HG02884 (cell line): ENCODE results near the gene KRTAP10-1.

ENCODE experiments used
- ATAC-seq: cut with Tn5 transposase; IDR thresholded peaks from one replicate; pipeline ENCODE4 v1.9.1; 2021; ENCODE audit warnings: mild to moderate bottlenecking, moderate library complexity; ENCODE audit not compliant: unreplicated experiment

KRTAP10-1 gene

GRCh38 chr21:44529503-44530125, 10.4 kb downstream of the KRTAP10-1 start:
- ATAC-seq = no peak

GRCh38 chr21:44529011-44529421, 11.0 kb downstream of the KRTAP10-1 start:
- ATAC-seq = no peak

GRCh38 chr21:44528634-44528995, 11.4 kb downstream of the KRTAP10-1 start:
- ATAC-seq = no peak

- ATAC-seq = no peak
Observed at GRCh38 chr21:44527983-44528633, 11.9 kb downstream of the KRTAP10-1 start.

- no peak for ATAC-seq
Observed at GRCh38 chr21:44527156-44527982, 12.6 kb downstream of the KRTAP10-1 start.

DNA sequence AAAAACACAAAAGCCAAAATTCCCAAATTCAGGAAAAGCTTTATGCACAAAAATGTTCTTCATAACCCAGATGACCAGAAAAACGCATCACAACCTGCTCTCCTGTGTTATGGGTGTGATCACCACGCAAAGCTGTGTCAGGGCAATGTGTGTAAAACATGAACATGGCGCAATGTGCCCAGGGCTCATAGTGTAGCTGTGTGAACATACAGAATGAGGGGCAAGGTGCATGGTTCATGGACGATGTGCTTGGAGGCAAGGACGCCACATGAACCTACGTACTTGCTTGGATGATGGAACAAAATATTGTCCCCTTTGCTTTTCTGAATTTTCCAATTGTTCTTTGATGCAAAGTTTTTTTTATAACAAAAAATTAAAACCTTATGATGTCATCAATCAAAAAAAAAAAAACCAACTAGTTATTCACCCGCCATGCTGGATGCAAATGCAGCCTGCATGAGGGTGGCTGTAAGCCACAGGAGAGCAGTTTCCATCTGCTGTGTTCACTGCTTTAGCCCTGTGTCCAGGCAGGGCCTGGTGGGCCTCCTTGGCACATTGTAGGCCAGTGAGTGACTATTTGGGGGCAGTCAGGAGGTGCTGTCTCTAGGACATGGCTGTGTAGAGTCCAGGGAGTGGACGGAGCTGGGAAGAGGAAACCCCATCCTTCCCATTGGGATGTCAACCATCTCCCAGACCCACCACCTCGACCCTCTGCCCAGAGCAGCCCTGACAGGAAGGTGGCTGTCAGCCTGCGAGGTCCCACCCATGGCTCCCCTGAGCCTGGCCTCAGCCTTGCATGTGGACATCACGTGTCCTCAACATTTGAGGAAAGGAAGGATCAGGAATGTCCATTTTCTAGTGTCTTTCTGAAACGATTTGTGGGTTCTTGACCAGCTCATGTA, 13.6 kb downstream of the KRTAP10-1 start:
- no peak for ATAC-seq

DNA sequence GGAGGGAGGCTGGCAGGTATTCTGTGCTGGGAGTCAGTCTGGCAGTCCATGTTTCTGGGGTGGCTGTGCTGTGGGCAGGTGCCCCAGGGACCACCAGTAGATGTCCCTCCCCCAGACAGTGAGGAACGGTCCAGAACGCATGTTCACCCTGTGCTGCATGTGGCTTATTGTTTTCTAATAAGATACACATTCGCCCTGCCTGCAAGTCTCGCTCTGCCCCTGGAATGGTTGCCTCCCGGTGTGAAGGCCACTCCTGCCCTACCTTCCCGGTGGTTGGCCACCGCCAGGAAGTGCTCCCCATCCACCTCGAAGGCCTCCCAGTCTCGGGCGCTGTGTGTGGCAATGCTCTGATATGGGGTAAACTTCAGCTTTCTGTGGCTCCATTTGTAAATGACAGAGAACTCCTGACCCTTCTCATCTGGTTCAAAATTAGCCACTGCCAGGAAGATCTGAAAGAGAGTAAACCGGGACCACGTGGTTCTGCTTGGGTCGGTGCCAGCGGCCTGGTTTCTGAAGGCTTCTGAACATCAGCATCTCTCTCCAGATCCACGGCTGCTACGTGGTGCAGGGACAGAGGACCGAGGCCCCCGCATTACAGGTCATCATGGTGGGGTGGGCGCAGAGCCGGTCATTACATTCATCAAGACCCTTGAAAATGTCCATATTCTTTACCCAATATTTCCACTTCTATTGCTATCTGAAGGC, 14.5 kb downstream of the KRTAP10-1 start:
- no peak for ATAC-seq

- no peak for ATAC-seq
Observed at GRCh38 chr21:44524414-44525371, 15.3 kb downstream of the KRTAP10-1 start.

GRCh38 chr21:44523567-44524413, 16.2 kb downstream of the KRTAP10-1 start:
- no peak for ATAC-seq

GRCh38 chr21:44522753-44523204, 17.2 kb downstream of the KRTAP10-1 start:
- no peak for ATAC-seq

DNA sequence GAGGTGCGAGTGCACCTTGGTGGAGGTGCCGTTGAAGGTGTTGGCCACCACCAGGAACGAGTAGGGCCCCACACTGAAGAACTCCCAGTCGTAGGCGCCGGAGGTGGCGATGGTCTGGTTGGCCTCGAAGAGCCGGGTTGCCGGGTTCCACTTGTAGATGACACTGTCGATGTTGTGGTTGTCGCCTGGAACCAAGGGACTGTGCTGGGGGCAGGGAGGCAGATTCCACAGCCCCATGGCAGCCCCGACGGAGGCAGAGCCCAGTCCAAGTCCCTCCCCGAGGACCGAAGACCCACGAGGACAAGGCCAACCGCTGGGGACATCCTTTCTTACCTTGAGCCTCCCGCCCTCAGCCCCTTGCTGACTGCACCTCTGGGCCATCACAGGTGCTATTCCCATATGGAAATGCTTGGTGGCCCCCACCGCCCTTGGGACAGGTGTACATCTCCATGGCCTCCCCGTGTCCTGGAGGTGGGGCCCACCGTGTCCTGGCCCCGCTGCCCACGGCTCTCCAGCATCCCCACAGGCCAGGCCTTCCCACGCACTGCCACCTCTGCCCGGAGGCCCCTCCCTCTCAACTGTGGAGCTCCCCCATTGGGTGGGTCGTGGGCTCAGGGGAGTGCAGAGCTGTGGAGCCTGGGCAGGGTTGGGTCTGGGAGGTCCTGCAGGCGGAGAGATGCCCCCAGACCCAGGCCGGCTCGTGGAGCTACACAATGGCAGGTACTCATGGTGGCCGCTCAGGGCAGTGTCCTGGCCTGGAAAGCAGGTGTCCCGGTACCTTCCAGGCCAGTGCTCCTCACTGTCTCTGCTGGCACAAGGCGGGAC, 17.9 kb downstream of the KRTAP10-1 start:
- ATAC-seq = no peak

GRCh38 chr21:44521301-44521927, 18.6 kb downstream of the KRTAP10-1 start:
- no peak for ATAC-seq

DNA sequence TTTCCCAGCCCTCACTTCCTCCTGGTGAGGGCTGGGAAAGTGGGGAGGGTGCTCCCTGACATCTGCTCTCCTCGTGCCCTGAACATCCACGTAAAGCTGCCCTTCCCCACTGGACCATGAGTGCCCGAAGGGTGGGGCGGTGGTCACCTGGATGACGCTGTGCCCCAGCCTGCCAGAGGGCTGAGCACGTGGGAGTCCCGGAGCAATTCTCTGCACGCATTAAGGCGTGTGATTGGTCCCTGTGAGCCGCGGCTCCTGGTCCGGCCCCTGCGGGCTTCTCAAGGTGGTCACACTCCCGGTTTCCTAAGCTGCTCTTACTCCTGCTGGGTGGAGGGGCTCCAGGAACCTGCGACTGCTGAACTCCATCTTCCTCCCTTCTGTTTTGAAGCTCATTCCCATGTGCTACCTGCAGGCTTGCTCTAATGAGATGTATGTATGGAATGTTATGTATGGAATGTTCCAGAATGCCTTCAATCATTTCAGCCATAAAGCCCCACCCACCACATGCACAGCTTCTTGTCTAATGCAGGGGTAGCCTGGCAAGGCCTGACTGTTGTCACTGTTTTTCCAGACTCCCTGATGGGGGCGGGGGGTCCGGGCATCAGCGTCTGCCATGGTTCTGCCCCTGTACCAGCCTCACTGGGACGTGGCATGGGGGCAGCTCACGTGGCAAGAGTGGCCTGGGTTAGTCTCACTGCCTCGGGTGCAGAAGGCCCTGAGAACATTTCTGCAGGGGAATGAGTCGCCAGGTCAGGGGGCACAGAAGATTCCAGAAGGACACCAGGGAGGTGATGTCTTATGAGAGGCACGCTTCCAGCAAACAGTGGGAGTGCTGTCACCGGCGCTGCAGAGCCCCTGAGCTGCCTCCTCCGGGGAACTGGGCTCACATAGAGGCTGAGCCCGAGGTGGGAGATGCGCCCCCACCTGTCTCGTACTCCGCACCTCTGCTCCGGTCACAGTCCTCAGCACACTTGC, 19.4 kb downstream of the KRTAP10-1 start:
- no peak for ATAC-seq

GRCh38 chr21:44519346-44520325, 20.4 kb downstream of the KRTAP10-1 start:
- no peak for ATAC-seq

DNA sequence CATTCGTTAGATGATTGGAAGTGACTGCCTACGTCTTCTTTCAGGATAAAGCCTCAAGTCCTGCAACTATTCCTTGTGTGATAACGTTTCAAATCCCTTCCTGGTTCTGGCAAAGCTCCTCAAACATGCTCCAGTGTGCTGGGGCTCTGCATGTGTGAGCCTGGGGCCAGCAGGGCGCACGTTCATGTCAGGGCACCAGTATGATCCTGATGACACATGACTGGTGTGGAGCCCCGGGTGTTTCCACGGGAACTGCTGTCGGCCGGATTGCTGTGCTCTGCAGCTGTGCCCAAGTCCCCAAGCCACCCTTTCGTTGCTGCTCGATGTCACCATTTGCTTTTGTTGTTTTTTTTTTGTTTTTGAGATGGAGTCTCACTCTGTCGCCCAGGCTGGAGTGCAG, 21.3 kb downstream of the KRTAP10-1 start:
- no peak for ATAC-seq
